GM08714 (cell line): ENCODE measurements around the gene TNFAIP2.

Experiments
- H3K4me3 ChIP-seq: fragments of 200-500 bp; sonication (Bioruptor generic); 2 replicates; pipeline ENCODE4 v1.5.1; 2014; ENCODE audit warnings: mild to moderate bottlenecking, low read length, inconsistent platforms
- ZNF274 ChIP-seq: IDR thresholded peaks from 2 replicates; pipeline ENCODE4 v1.6.1; 2012; ENCODE audit warnings: mild to moderate bottlenecking, low read depth, low read length

TNFAIP2 gene

DNA sequence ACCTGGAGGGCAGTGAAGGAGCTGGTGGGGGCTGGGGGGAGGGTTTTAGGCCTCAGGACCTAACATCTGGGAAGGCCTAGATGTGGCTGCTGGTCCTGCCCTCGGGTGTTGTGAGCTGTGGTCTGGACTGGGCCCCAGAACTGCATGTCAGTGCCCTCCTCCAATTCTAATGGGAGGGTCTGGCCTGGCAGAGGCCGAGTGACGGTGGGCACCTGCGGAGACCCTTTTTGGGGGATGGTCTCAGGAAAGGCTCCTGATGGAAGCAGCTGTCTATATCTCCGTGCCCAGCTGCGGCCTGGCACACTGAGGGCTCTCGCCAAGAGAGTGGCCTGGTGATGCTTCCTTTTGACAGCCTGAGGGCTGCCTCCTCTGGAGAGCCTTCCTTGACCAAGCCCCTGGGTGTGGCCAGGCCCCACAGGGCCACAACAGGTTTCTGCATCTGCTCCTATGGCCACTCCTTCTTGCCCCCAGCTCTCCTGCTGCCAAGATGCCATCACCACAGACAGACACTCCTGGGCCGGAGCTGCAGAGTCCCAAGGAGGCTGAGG, 23.5 kb upstream of the TNFAIP2 start:
- no peak for TF ChIP-seq ZNF274
- no peak overlapping the region for H3K4me3 ChIP-seq

DNA sequence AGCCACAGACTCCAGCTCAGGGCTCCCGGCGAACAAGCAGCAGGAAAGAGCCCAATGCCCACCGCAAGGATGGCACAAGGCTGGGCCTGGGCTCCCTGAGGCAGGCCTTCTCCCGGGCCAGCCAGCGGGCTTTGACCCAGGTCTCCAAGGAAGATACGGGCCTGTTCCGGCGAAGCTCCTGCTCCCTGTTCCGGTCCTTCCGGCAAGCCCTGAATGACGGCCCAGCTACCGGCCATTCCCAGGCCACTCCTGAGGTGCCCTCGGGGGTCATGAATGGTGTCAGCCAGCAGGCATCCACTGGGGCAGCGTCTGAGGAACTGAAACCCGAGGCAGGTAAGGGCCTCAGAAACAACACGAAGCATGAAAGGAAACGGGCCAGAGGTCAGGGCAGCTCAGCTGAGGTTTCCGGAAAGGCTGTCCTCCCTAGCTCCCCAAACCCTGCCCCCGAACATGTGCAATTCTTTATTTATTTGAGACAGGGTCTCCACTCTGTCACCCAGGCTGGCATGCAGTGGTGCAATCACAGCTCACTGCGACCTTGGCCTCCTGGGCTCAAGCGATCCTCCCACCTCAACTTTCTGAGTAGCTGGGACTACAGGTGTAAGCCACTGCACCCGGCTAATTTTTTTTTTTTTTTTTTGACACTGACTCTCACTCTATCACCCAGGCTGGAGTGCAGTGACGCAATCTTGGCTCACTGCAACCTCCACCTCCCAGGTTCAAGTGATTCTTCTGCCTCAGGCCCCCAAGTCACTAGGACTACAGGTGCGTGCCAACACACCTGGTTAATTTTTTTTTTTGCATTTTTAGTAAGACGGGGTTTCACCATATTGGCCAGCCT, 22.8 kb upstream of the TNFAIP2 start:
- no peak for TF ChIP-seq ZNF274
- no peak overlapping the region for H3K4me3 ChIP-seq

GRCh38 chr14:103101257-103101962, 21.9 kb upstream of the TNFAIP2 start:
- no peak overlapping the region for H3K4me3 ChIP-seq
- TF ChIP-seq ZNF274: no peak

DNA sequence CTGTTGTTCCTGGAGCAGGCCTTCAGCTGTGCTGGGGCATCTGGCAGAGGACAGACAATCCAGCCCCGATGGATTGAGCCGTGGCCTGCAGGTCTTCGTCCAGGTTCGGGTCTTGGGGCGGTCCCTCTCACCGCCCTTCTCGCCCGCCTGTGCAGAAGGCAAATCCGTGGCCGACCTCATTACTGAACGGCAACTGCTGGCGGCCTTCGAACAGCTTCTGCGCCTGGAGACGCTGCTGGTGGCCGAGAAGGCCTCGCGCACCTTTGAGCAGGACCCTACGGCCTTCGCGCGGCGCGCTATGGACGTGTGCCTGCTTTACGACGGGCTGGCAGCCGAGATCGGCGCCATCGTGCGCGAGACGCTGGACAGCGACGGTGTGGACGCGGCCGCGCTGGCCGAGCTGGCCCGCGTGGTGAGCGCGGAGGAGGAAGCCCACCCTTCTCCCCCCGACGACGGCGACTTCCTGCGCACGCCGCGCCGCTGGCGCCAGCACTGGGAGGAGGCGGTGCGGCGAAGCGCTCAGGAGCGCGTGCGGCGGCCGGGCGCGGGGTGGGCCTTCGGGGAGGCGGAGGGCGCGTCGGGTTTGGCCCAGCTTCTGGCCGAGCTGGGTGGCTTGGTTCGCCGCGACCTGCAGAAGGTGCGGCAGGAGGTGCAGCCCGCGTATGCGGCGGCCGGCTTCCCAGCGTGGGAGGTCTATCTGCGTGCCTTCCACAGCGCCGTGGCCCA, 21.1 kb upstream of the TNFAIP2 start:
- no peak overlapping the region for H3K4me3 ChIP-seq
- TF ChIP-seq ZNF274: no peak

DNA sequence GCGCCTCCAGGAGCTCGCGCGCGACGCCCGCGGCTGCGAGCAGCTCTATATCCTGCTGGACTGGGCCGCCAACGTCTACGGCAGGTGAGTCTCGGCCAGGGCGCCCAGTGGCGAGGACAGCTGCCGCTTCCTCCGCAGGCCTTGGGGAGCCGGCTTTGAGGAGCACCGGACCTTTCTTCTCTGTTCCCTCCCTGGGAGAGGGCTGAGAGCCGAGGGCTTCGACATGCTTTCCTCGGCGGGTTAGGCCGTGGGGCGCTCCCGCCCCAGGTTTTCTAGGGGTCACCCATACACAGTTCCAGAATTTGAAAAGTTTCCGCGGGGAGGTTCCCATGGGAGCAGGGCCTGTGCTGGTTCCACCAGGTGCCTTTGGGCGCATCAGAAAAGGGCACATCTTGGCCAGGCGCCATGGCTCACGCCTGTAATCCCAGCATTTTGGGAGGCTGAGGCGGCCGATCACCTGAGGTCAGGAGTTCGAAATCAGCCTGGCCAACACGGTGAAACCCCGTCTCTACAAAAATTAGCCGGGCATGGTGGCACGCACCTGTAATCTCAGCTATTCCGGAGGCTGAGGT, 20.5 kb upstream of the TNFAIP2 start:
- no peak for TF ChIP-seq ZNF274
- no peak overlapping the region for H3K4me3 ChIP-seq

DNA sequence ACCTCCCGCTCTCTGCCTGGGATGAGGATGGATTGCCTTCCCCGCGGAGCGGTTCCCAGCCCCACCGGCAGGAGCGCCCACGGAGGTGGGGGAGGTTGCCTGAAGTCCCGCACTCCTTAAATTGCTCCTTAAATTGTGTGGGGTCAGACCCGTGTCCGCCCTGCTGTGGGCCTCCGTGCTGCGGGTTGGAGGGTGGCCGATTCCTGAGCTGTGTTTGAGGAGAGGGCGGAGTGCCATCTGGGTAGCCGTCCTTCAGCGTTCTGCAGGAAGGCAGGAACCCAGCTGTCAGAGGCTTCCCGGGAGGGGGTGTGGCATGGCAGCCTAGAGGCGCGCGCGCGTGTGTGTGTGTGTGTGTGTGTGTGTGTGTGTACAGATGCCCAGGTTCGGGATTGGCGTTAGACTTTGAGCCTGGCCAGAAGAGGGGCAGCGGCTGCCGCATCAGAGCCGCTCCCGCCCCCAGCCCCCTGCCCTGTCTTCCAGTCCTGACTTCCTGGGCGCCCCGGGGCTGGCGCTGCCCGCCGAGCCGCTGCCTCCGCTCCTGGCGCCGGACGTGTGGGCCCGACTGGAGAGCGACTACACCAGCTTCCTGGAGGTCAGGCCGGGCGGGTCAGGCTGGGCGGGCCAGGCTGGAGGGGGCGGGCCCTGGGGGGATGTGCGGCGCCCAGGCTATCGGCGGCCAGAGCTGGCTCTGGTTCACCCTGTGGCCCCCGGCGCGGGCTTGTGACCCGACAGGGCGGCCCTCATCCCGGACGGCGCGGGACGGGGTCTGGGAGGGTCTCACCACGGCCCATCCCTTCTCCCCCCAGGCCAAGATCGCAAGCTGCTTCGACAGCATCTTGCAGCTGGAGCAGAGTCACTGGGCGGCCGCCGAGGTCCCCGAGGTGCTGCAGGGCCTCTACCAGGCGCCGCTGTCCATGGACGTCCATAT, 19.5 kb upstream of the TNFAIP2 start:
- no peak overlapping the region for H3K4me3 ChIP-seq
- no peak for TF ChIP-seq ZNF274

DNA sequence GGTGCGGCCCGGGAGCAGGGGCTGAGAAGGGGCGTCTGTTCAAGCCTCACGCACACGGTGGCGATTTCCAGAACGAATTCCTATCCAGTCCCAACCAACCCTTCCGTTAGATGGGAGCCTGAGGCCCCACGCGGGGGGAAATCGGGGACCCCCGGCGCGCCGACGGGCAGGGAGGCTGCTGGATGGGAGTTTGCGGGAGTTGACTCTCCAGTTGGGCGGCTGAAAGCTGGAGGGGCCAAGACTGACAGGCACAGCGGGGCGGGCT, 18.9 kb upstream of the TNFAIP2 start:
- H3K4me3 ChIP-seq: no peak overlapping the region
- no peak for TF ChIP-seq ZNF274

- H3K4me3 ChIP-seq: no peak overlapping the region
- TF ChIP-seq ZNF274: no peak
Observed at GRCh38 chr14:103104654-103105452, 18.4 kb upstream of the TNFAIP2 start.

GRCh38 chr14:103105580-103106150, 17.6 kb upstream of the TNFAIP2 start:
- TF ChIP-seq ZNF274: no peak
- H3K4me3 ChIP-seq: no peak overlapping the region

DNA sequence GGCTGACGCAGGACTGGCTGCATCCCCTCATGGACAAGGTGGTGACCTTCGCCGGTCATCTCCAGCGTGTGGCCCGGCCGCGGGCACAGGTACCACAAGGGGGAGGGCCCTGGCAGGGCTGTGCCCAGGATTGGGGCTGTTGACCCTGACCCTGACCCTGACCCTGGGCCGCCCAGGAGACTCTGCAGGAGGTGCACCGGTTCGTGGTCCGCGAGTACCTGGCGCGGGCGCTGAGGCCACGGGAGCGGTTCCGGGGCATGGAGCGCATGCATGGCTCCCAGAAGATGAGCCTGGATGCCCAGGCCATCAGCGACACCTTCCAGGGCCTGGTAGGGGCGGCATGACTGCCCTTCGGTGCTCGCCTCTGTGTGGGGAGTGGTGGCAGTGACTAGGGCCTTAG, 15.8 kb upstream of the TNFAIP2 start:
- TF ChIP-seq ZNF274: no peak
- H3K4me3 ChIP-seq: no peak overlapping the region

DNA sequence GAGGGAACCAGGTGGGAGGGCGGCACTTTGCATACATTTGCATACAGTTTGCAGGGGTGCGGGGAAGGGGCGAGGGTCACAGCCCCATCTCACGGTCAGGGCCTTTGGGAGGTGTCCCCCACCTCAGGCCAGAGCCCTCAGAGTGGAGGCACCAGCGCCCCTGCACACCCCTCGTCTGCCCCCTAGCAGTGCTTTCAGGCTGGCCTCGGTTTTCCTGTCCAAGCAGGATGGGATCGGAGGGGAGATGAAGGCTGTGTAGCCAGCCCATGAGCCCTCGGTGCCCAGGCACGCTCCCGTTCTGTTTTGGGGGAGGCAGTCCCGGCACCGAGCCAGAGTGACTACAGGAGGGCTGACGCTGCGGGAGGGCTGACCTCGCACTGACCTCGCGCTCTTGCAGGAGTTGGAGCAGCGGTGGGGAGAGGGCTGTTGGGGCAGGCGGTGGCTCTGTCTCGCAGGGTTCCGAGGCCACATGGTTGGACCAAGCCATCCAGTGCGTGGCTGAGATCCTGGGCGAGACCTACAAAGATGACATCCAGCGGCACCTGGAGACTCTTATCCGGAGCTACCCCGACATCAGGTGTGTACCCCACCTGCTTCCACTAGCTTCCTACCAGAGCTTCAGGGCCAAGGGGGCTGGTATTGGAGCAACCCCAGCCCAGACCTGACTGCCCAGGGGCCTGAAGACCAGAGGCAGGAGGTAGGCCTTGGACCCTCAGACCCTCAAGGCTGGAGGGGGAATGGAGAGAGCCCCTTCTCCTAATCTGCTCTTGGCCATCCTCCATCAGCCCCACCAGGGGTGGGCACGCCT, 15.1 kb upstream of the TNFAIP2 start:
- H3K4me3 ChIP-seq: no peak overlapping the region
- TF ChIP-seq ZNF274: no peak
